ENCODE results near the gene HEG1. TPM values are rescaled to one million over a fixed set of nuclear protein-coding genes. Genes with fewer than 3 reads are reported as not detected.

The HEG1 gene
- total RNA-seq, 6 experiments from 2014 or later: 3.5 to 14.9 (median 10.8) TPM

DNA sequence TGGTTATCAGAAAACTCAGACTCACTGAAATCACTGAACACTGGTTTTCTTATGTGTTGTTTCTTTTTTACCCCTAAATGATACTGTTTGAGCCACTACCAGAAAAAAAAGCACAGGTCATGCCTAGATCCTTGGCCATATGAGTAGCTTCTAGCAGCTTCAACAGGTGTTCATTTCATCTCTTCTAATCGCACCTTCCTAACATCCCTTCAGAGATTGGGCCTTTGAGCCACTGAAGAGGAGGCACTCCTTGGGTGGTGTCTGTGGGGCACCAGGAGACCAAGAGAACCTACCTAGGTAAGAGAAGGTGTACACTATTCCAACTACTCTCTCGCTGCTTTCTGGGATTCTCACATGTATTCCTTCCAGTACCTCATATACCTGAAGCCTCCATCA is 2.5 kb downstream of the HEG1 start:
- no peak overlapping the region for H3K4me3 ChIP-seq
- ATAC-seq: no peak
- 100% methylated on average over 1 of the region's 2 CpGs for WGBS (ENCODE audit: insufficient coverage, low coverage, low lambda C conversion rate, missing lambda C conversion rate)

DNA sequence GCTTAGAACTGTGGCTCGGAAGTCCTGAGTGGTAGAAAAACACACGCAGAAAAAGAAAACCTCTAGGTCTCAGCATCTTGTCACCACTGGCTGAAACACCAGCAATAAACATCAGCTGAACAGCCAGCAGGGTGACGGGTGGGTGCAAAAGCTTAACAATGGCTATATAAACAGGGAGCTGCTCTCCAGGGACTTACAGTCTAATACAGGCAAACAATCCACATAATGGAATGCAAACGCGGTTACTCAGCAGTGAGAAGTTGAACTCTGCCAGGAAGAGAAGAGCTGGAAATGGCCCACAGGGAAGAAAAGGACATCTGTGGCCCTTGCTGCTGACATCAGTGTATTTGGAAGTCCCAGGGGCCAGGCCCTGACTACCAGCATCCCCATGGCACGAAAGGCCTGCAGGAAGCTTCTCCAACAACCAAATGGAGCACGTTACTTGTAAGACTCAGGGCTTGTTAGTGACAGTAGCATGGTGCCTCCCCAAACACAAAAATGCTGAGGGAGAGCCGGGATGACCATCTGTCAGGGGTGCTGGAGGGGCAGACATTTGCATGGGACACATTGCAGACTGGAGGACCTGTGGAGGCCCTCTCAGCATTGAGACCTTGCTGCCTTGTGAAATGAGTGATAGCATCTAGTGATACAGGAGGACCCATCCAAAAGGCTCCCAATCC is 3.0 kb downstream of the HEG1 start:
- H3K27ac ChIP-seq: peak overlapping the region in 1 of 3 donors; percentile 44
- intact Hi-C loops (cut with DNase I): no loop called here
- H3K27me3 ChIP-seq: no peaks in the 10 kb centered on the region
- 50% methylated on average over 6 of the region's 8 CpGs for WGBS (ENCODE audit: insufficient coverage, low coverage, low lambda C conversion rate, missing lambda C conversion rate)
- H3K4me1 ChIP-seq: peaks cover 0 to 16% (median 3%) of the 10 kb centered on the region in 4 donors
- no peaks in the 10 kb centered on the region for H3K9me3 ChIP-seq
- H3K4me3 ChIP-seq: no peak overlapping the region
- no peak for TF ChIP-seq POLR2A (IDR thresholded peaks at IDR 0.05)
- TF ChIP-seq, protein P1, sequence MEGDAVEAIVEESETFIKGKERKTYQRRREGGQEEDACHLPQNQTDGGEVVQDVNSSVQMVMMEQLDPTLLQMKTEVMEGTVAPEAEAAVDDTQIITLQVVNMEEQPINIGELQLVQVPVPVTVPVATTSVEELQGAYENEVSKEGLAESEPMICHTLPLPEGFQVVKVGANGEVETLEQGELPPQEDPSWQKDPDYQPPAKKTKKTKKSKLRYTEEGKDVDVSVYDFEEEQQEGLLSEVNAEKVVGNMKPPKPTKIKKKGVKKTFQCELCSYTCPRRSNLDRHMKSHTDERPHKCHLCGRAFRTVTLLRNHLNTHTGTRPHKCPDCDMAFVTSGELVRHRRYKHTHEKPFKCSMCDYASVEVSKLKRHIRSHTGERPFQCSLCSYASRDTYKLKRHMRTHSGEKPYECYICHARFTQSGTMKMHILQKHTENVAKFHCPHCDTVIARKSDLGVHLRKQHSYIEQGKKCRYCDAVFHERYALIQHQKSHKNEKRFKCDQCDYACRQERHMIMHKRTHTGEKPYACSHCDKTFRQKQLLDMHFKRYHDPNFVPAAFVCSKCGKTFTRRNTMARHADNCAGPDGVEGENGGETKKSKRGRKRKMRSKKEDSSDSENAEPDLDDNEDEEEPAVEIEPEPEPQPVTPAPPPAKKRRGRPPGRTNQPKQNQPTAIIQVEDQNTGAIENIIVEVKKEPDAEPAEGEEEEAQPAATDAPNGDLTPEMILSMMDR (IDR thresholded peaks at IDR 0.05): no peak
- DNase-seq (no peak), ATAC-seq (no peak)
- H3K36me3 ChIP-seq: no peaks in the 10 kb centered on the region

More for the DNA sequence above, 2.5 kb downstream of the HEG1 start:
- Histone ChIP-seq H3K4me1 (peaks cover 0 to 16% (median 3%) of the 10 kb centered on the region in 4 donors), H3K27ac (peak overlapping the region in 1 of 3 donors; percentile 75), H3K36me3 (no peaks in the 10 kb centered on the region), H3K27me3 (no peaks in the 10 kb centered on the region), H3K9me3 (no peaks in the 10 kb centered on the region)
- no peak for DNase-seq
- intact Hi-C loops (cut with DNase I): no loop called here
- TF ChIP-seq, protein P1 (IDR thresholded peaks at IDR 0.05): no peak
- no peak for TF ChIP-seq POLR2A (IDR thresholded peaks at IDR 0.05)

DNA sequence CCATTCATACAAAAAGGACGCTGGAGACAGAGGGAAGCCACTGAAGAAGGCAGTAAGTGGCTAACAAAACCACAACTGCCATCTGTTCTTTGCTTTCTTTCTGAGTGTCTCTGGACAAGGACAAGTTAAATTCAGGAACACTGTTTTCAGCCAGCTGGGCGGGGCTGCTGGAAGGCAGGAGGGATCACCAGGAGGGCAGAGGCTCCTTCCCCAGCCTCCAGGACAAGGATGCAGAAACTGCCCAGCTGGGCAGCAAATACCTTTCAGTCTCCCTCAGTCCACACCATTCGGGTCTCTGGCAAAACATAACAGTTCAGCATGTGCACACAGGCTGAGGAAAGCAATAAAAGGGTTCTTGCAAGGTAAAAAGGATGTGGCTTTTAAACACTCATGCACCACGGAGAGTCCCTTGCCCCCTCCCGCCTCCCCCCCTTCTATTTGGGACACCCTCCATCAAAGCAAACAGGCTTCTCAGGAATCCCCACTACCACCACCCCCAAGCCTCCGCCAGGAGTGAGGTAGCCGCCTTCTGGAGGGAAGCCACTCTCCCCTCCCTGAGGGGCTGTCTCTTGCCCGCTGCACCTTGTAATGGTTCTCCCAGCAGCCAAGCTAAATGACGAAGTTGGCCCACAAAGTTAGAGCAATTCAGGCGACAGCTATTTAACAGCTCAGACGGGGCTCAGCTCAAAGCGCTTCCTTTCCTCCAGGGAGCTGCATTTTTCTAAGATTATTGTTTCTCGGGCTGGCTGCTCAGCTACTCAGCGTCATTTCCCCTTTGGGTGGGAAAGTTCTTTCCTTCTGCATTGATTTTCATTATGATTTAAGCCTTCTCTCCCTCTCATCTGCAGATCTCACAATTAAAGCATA is 3.8 kb downstream of the HEG1 start:
- intact Hi-C loops (cut with DNase I): no loop called here
- Histone ChIP-seq H3K27ac (peak overlapping the region in 2 of 3 donors; percentile 44 to 49), H3K4me3 (no peak overlapping the region), H3K4me1 (peaks cover 0 to 16% (median 3%) of the 10 kb centered on the region in 4 donors), H3K9me3 (no peaks in the 10 kb centered on the region), H3K27me3 (no peaks in the 10 kb centered on the region), H3K36me3 (no peaks in the 10 kb centered on the region)
- ATAC-seq (peak in 1 of 4 donors; percentile 6), DNase-seq (no peak)
- TF ChIP-seq, protein P1 (IDR thresholded peaks at IDR 0.05): no peak
- no peak for TF ChIP-seq POLR2A (IDR thresholded peaks at IDR 0.05)
- 35% methylated on average over 8 of the region's 14 CpGs for WGBS (ENCODE audit: insufficient coverage, low coverage, low lambda C conversion rate, missing lambda C conversion rate)

DNA sequence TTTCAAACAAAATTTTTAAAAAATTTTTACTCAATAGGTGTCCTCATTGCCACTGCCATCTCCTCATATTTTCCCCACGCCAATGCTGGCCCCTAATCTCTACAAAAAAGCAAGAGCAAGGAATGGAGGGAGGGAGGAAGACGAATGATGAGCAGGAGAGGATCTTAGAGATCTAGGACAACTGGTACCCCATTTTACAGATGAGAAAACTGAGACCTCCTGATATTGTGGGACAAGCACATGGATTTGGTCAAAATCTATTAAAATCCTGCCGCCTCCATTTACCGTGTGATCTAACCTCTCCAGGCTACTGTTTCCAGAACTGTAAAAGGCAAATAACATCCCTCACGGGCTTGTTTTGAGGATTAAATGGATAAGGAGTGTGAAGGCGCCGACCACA is 4.6 kb downstream of the HEG1 start:
- Histone ChIP-seq H3K4me3 (no peak overlapping the region), H3K4me1 (peaks cover 0 to 12% (median 3%) of the 10 kb centered on the region in 4 donors)
- WGBS (ENCODE audit: insufficient coverage, low coverage, low lambda C conversion rate, missing lambda C conversion rate): 59% methylated on average over 5 of the region's 7 CpGs

More for the DNA sequence above, 4.6 kb downstream of the HEG1 start:
- H3K9me3 ChIP-seq: no peaks in the 10 kb centered on the region
- ATAC-seq (no peak), DNase-seq (no peak)
- intact Hi-C loops (cut with DNase I): no loop called here
- no peaks in the 10 kb centered on the region for H3K36me3 ChIP-seq
- TF ChIP-seq POLR2A (IDR thresholded peaks at IDR 0.05): no peak
- TF ChIP-seq, protein P1 (IDR thresholded peaks at IDR 0.05): no peak
- H3K27ac ChIP-seq: no peak overlapping the region
- H3K27me3 ChIP-seq: no peaks in the 10 kb centered on the region
